ENCODE results near the gene MMP11. TPM values are rescaled to one million over a fixed set of nuclear protein-coding genes. Genes with fewer than 3 reads are reported as not detected.
A peak's percentile ranks its signal among the peaks of the same experiment; 100 is the strongest.

The MMP11 gene
- total RNA-seq, 2 donors from 2014 or later, result 0.46 to 0.56 TPM

- H3K4me1 Mint-ChIP-seq (ENCODE audit: low read depth), result peaks cover 19% of the 10 kb centered on the region
- DNase-seq (no peak), ATAC-seq (replicated peaks in 1 of 2) (no peak)
- H3K27ac Mint-ChIP-seq, result no peak overlapping the region
- peak overlapping the region; percentile 85 to 87 for H3K4me3 Mint-ChIP-seq
- no peaks in the 10 kb centered on the region for H3K27me3 Mint-ChIP-seq (ENCODE audit: low read depth)
- no peaks in the 10 kb centered on the region for H3K36me3 Mint-ChIP-seq (ENCODE audit: insufficient read depth in 2 of 2)
- H3K9me3 Mint-ChIP-seq, result no peaks in the 10 kb centered on the region
These were observed 20.5 kb upstream of the MMP11 start for GRCh38 chr22:23752090-23752691.

- Mint-ChIP-seq H3K4me3 (peak overlapping the region in 1 of 2 donors; percentile 85), H3K27ac (no peak overlapping the region), H3K36me3 (ENCODE audit: insufficient read depth in 2 of 2) (no peaks in the 10 kb centered on the region), H3K4me1 (ENCODE audit: low read depth) (peaks cover 19% of the 10 kb centered on the region), H3K9me3 (no peaks in the 10 kb centered on the region), H3K27me3 (ENCODE audit: low read depth) (no peaks in the 10 kb centered on the region)
- DNase-seq (no peak), ATAC-seq (replicated peaks in 1 of 2) (no peak)
These were observed 19.9 kb upstream of the MMP11 start for GRCh38 chr22:23752750-23753149.

- Mint-ChIP-seq H3K4me3 (no peak overlapping the region), H3K4me1 (ENCODE audit: low read depth) (peaks cover 19% of the 10 kb centered on the region), H3K36me3 (ENCODE audit: insufficient read depth in 2 of 2) (no peaks in the 10 kb centered on the region), H3K27me3 (ENCODE audit: low read depth) (no peaks in the 10 kb centered on the region), H3K9me3 (no peaks in the 10 kb centered on the region), H3K27ac (no peak overlapping the region)
- ATAC-seq (replicated peaks in 1 of 2) (no peak), DNase-seq (no peak)
These were observed 19.3 kb upstream of the MMP11 start for GRCh38 chr22:23753385-23753784.

- Mint-ChIP-seq H3K4me1 (ENCODE audit: low read depth) (peaks cover 19% of the 10 kb centered on the region), H3K9me3 (no peaks in the 10 kb centered on the region), H3K27ac (no peak within 1 kb of the TSS), H3K27me3 (ENCODE audit: low read depth) (no peaks in the 10 kb centered on the region), H3K36me3 (ENCODE audit: insufficient read depth in 2 of 2) (no peaks in the 10 kb centered on the region), H3K4me3 (no peak within 1 kb of the TSS)
- ATAC-seq (replicated peaks in 1 of 2), result no peak
- no peak for DNase-seq
These were observed 18.3 kb upstream of the MMP11 start, which contains the start of gene VPREB3 for GRCh38 chr22:23754220-23754919. Gene VPREB3, minus strand, starts transcription at chr22:23754425. Its CDS starts 62 bp downstream, at chr22:23754363.

GRCh38 chr22:23754980-23755636 is 17.5 kb upstream of the MMP11 start:
- H3K9me3 Mint-ChIP-seq, result no peaks in the 10 kb centered on the region
- DNase-seq (no peak), ATAC-seq (replicated peaks in 1 of 2) (no peak)
- H3K4me3 Mint-ChIP-seq, result no peak overlapping the region
- H3K27ac Mint-ChIP-seq, result no peak overlapping the region
- H3K4me1 Mint-ChIP-seq (ENCODE audit: low read depth), result peaks cover 12% of the 10 kb centered on the region
- no peaks in the 10 kb centered on the region for H3K27me3 Mint-ChIP-seq (ENCODE audit: low read depth)
- no peaks in the 10 kb centered on the region for H3K36me3 Mint-ChIP-seq (ENCODE audit: insufficient read depth in 2 of 2)

GRCh38 chr22:23755711-23756110 is 16.9 kb upstream of the MMP11 start:
- Mint-ChIP-seq H3K27me3 (ENCODE audit: low read depth) (no peaks in the 10 kb centered on the region), H3K9me3 (no peaks in the 10 kb centered on the region), H3K4me1 (ENCODE audit: low read depth) (peaks cover 7% of the 10 kb centered on the region), H3K36me3 (ENCODE audit: insufficient read depth in 2 of 2) (no peaks in the 10 kb centered on the region), H3K27ac (no peak overlapping the region), H3K4me3 (no peak overlapping the region)
- DNase-seq (no peak), ATAC-seq (replicated peaks in 1 of 2) (no peak)

- H3K4me3 Mint-ChIP-seq, result no peak overlapping the region
- no peaks in the 10 kb centered on the region for H3K9me3 Mint-ChIP-seq
- H3K36me3 Mint-ChIP-seq (ENCODE audit: insufficient read depth in 2 of 2), result no peaks in the 10 kb centered on the region
- H3K4me1 Mint-ChIP-seq (ENCODE audit: low read depth), result peaks cover 4% of the 10 kb centered on the region
- no peak overlapping the region for H3K27ac Mint-ChIP-seq
- H3K27me3 Mint-ChIP-seq (ENCODE audit: low read depth), result no peaks in the 10 kb centered on the region
- DNase-seq, result no peak
- ATAC-seq (replicated peaks in 1 of 2), result no peak
These were observed 15.8 kb upstream of the MMP11 start for GRCh38 chr22:23756891-23757290.

- no peak for ATAC-seq (replicated peaks in 1 of 2)
- H3K27me3 Mint-ChIP-seq (ENCODE audit: low read depth), result no peaks in the 10 kb centered on the region
These were observed 13.1 kb upstream of the MMP11 start for GRCh38 chr22:23759566-23759965.

GRCh38 chr22:23760056-23760455 is 12.6 kb upstream of the MMP11 start:
- Mint-ChIP-seq H3K9me3 (no peaks in the 10 kb centered on the region), H3K36me3 (ENCODE audit: insufficient read depth in 2 of 2) (no peaks in the 10 kb centered on the region), H3K27me3 (ENCODE audit: low read depth) (no peaks in the 10 kb centered on the region), H3K4me3 (no peak overlapping the region), H3K4me1 (ENCODE audit: low read depth) (peaks cover 23% of the 10 kb centered on the region), H3K27ac (no peak overlapping the region)
- no peak for ATAC-seq (replicated peaks in 1 of 2)
- DNase-seq, result no peak

More at GRCh38 chr22:23759566-23759965, 13.1 kb upstream of the MMP11 start:
- no peaks in the 10 kb centered on the region for H3K36me3 Mint-ChIP-seq (ENCODE audit: insufficient read depth in 2 of 2)
- H3K4me3 Mint-ChIP-seq, result no peak overlapping the region
- H3K27ac Mint-ChIP-seq, result no peak overlapping the region
- DNase-seq, result no peak
- H3K4me1 Mint-ChIP-seq (ENCODE audit: low read depth), result peaks cover 18% of the 10 kb centered on the region
- H3K9me3 Mint-ChIP-seq, result no peaks in the 10 kb centered on the region

GRCh38 chr22:23762842-23763578 is 9.6 kb upstream of the MMP11 start, which contains the start of gene C22orf15:
Gene C22orf15, plus strand, starts transcription at chr22:23762990. Its CDS starts 317 bp downstream, at chr22:23763307.
- H3K36me3 Mint-ChIP-seq (ENCODE audit: insufficient read depth in 2 of 2), result no peaks in the 10 kb centered on the region
- ATAC-seq (replicated peaks in 1 of 2), result no peak

GRCh38 chr22:23763579-23763945 is 9.1 kb upstream of the MMP11 start:
- Mint-ChIP-seq H3K27me3 (ENCODE audit: low read depth) (no peaks in the 10 kb centered on the region), H3K36me3 (ENCODE audit: insufficient read depth in 2 of 2) (no peaks in the 10 kb centered on the region), H3K9me3 (no peaks in the 10 kb centered on the region), H3K4me3 (peak overlapping the region; percentile 59 to 77), H3K27ac (no peak overlapping the region), H3K4me1 (ENCODE audit: low read depth) (peaks cover 39% of the 10 kb centered on the region)
- ATAC-seq (replicated peaks in 1 of 2) (peak; percentile 34 to 51), DNase-seq (peak; percentile 40 to 67)

More at GRCh38 chr22:23762842-23763578, 9.6 kb upstream of the MMP11 start, which contains the start of gene C22orf15:
- no peak for DNase-seq
- H3K4me1 Mint-ChIP-seq (ENCODE audit: low read depth), result peaks cover 39% of the 10 kb centered on the region
- H3K9me3 Mint-ChIP-seq, result no peaks in the 10 kb centered on the region
- peak within 1 kb of the TSS; percentile 59 to 77 for H3K4me3 Mint-ChIP-seq
- no peaks in the 10 kb centered on the region for H3K27me3 Mint-ChIP-seq (ENCODE audit: low read depth)
- H3K27ac Mint-ChIP-seq, result no peak within 1 kb of the TSS

- ATAC-seq (replicated peaks in 1 of 2) (no peak), DNase-seq (no peak)
- Mint-ChIP-seq H3K36me3 (ENCODE audit: insufficient read depth in 2 of 2) (no peaks in the 10 kb centered on the region), H3K4me1 (ENCODE audit: low read depth) (peaks cover 39% of the 10 kb centered on the region), H3K9me3 (no peaks in the 10 kb centered on the region), H3K27ac (no peak overlapping the region), H3K27me3 (ENCODE audit: low read depth) (no peaks in the 10 kb centered on the region), H3K4me3 (peak overlapping the region; percentile 59 to 77)
These were observed 8.7 kb upstream of the MMP11 start for GRCh38 chr22:23763954-23764353.

All from activated T-cell treated with anti-CD3 and anti-CD28 coated beads, Interleukin-2, amount 50 U/mL, for 72 hours (primary cell).